Psoas muscle (tissue), 8 donors: ENCODE data around the gene ANAPC1. TPM values are rescaled to one million over a fixed set of nuclear protein-coding genes. Genes with fewer than 3 reads are reported as not detected.
"Not testable (repeated sequence)": the region's sequence is repeated elsewhere in the genome, so short reads cannot be mapped to it uniquely, and the experiment has no call there.

Experiments
- ATAC-seq, 4 donors: fragments of 200-7000 bp; cut with Tn5 transposase; one replicate each; pipeline ENCODE4 v1.9.1; 2020; ENCODE audit warnings: moderate library complexity in 3 of 4, mild to moderate bottlenecking in 2 of 4
- DNase-seq, 2 donors: peaks; one replicate each; pipeline ENCODE4 v3.0.0-alpha.2; 2020
- H3K27ac ChIP-seq: fragments of 200-600 bp; one replicate; pipeline ENCODE4 v1.8.0; 2022
- H3K27me3 ChIP-seq, 3 donors: fragments of 200-600 bp in 1 of 3; one replicate each; pipeline versions ENCODE4 v1.6.1 to v1.8.0; 2013 to 2022; ENCODE audit warnings: low read length in 2 of 3, mild to moderate bottlenecking in 2 of 3, moderate library complexity in 1 of 3; ENCODE audit not compliant: insufficient read depth in 3 of 3
- H3K36me3 ChIP-seq, 2 donors: fragments of 200-600 bp in 1 of 2; one replicate each; pipeline versions ENCODE4 v1.6.1 to v1.8.0; 2013 to 2022; ENCODE audit warnings: low read depth in 1 of 2, mild to moderate bottlenecking in 1 of 2, moderate library complexity in 1 of 2; ENCODE audit not compliant: insufficient read depth in 1 of 2
- H3K4me1 ChIP-seq: fragments of 200-600 bp; one replicate; pipeline ENCODE4 v1.8.0; 2022
- H3K4me3 ChIP-seq: fragments of 200-600 bp; one replicate; pipeline ENCODE4 v1.8.0; 2022; ENCODE audit warnings: mild to moderate bottlenecking
- H3K9me3 ChIP-seq: fragments of 200-600 bp; one replicate; pipeline ENCODE4 v1.8.0; 2022
- WGBS, 3 donors: extraction: QIAGEN DNeasy Blood & Tissue Kit; methylation state at CpG; one replicate each; pipeline versions ENCODE4 v1.1.6 to v1.1.7; 2013; 5-methylcytosine and 5-hydroxymethylcytosine counted together
- intact Hi-C, 2 donors: fragments of 100-400 bp; cut with DNase I; formaldehyde crosslinking; loops; one replicate each; pipeline versions ENCODE4 v1.11.0 to v1.14.2; 2022
- polyA plus RNA-seq, 3 donors: library from polyadenylated mRNA; stranded (reverse); fragments of 200-250 nt; gene quantifications; one replicate each; pipeline ENCODE4 v1.2.3, GENCODE V29; 2013
- total RNA-seq, 4 donors: library from RNA; stranded (reverse); fragmentation: NEBNext Ultra II Directional in 2 of 4; extraction: Animal tissue kit (Norgen Biotek cat#: 25700) in 2 of 4; gene quantifications; one replicate each; pipeline versions ENCODE4 v1.2.1 to v1.2.4, GENCODE V29; 2021 to 2023
- TF ChIP-seq, protein P1 (sequence below): fragments of 200-600 bp; IDR thresholded peaks from one replicate; pipeline ENCODE4 v1.8.0; 2022; ENCODE audit warnings: antibody characterized with exemption
- donor health status: healthy with polysubstance abuse.
- donor health status: DM: no; HTN: no; CAD: no; lungs with moderate emphysema.
- donor health status: Bipolar disorder and iron deficiency.
- donor health status: healthy.
- donor health status: DM: yes; HTN: yes; CAD: no.
- donor health status: DM: no; HTN: no; CAD: no.
- donor health status: DM: no; HTN: no; CAD: no.
- donor health status: DM: yes; HTN: yes; CAD: no.

ANAPC1 gene
- total and polyA plus RNA-seq, 7 donors, result 3.9 to 23.9 (median 16.3) TPM

DNA sequence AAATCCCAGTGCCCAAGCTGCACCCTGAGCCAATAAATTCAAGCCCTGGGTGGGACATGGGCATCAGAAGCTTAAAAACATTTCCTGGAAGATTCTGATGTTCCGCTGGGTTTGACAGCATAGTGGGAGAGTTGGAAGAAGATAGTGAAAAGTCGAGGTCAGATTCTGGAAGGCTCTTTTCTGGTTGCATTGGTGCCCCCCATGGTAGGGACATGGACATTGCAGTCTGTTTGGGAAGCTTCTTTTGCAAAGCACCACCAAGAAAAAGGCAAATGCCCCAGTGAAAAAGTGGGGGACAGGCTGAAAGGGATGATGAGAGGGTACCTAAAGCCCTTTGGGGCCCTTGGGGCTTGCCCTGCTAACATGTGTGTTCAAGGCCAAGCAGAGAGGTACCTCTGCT is 35.4 kb upstream of the ANAPC1 start:
- DNase-seq, result no peak
- H3K9me3 ChIP-seq, result no peaks in the 10 kb centered on the region
- H3K4me1 ChIP-seq, result no peaks in the 10 kb centered on the region
- intact Hi-C loops, result no loop called here
- no peaks in the 10 kb centered on the region for H3K27me3 ChIP-seq
- 47 to 52% (median 49%) methylated on average over 2 of the region's 2 CpGs for WGBS, 3 donors
- ATAC-seq, result no peak
- no peak overlapping the region for H3K27ac ChIP-seq
- no peaks in the 10 kb centered on the region for H3K36me3 ChIP-seq
- H3K4me3 ChIP-seq, result no peak overlapping the region
- TF ChIP-seq, protein P1, sequence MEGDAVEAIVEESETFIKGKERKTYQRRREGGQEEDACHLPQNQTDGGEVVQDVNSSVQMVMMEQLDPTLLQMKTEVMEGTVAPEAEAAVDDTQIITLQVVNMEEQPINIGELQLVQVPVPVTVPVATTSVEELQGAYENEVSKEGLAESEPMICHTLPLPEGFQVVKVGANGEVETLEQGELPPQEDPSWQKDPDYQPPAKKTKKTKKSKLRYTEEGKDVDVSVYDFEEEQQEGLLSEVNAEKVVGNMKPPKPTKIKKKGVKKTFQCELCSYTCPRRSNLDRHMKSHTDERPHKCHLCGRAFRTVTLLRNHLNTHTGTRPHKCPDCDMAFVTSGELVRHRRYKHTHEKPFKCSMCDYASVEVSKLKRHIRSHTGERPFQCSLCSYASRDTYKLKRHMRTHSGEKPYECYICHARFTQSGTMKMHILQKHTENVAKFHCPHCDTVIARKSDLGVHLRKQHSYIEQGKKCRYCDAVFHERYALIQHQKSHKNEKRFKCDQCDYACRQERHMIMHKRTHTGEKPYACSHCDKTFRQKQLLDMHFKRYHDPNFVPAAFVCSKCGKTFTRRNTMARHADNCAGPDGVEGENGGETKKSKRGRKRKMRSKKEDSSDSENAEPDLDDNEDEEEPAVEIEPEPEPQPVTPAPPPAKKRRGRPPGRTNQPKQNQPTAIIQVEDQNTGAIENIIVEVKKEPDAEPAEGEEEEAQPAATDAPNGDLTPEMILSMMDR, result no peak

DNA sequence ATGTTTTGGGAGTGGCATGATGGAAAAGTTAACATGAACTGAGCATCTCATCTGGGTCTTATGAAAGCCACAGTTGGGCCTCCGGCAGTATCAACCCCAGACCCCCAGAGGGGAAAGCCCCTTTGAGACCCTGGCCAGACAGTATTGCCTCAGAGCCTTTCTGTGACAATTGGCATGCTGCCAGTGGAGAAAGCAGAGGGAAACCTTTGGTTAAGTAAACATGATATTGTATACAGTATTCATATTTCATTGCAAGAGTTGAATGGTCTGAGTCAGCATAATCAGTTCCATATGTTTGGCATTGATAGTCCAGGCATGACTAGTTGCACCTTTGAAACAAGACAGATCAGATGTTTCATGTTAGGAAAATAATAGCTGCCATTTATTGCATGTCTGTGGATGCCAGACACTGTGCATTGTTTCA is 34.4 kb upstream of the ANAPC1 start:
- intact Hi-C loops, result no loop called here
- DNase-seq, result no peak

DNA sequence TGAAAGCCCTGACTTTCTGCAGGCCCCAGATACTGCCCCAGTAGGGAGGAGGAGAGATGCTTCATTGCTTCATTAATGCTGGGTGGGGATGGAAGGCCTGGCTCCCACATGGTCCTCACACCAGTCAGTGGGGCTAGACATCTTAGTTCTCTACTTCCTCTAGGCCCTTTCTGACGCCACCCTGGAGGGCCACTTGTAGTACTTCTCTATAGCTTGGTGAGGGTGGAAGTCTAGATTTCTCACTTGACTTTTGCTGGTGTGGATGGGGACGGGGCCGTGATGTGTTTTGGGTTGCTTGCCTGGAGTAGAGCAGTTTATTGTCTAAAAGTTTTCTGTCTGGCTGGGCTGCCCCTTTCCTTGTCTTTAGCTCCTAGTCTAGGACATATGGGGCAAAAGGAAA is 33.1 kb upstream of the ANAPC1 start:
- Histone ChIP-seq H3K27me3 (no peaks in the 10 kb centered on the region), H3K9me3 (no peaks in the 10 kb centered on the region), H3K27ac (no peak overlapping the region), H3K36me3 (no peaks in the 10 kb centered on the region), H3K4me1 (no peaks in the 10 kb centered on the region), H3K4me3 (no peak overlapping the region)
- TF ChIP-seq, protein P1, result no peak
- ATAC-seq (no peak), DNase-seq (no peak)
- intact Hi-C loops, result no loop called here
- 75 to 83% (median 82%) methylated on average over 3 of the region's 3 CpGs for WGBS, 3 donors

More for the DNA sequence above, 34.4 kb upstream of the ANAPC1 start:
- no peak overlapping the region for H3K4me3 ChIP-seq
- ATAC-seq, result no peak
- no peaks in the 10 kb centered on the region for H3K27me3 ChIP-seq
- no peaks in the 10 kb centered on the region for H3K36me3 ChIP-seq
- TF ChIP-seq, protein P1, result no peak
- no peak overlapping the region for H3K27ac ChIP-seq
- H3K9me3 ChIP-seq, result no peaks in the 10 kb centered on the region
- WGBS, 3 donors, result 61 to 73% (median 63%) methylated on average over 1 of the region's 1 CpG
- H3K4me1 ChIP-seq, result no peaks in the 10 kb centered on the region

DNA sequence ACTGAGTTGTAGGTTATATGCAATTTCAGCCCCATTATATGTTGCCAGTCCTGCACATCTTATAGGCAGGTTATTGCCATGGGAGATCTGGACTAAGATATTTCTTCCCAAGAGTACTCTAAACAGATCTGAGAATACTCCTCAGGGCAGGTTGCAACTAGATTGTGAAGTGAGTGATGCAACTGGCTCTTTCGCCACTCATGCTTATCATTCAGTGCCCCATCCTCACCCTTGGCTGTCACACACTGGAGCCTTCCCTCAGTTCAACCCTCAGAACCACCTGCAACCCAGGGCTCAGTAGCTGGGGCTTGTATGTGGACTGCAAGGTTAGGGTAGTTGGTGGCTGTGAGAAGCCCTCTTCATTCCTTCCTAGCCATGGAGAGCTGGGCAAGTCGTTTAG is 28.6 kb upstream of the ANAPC1 start:
- Histone ChIP-seq H3K27ac (no peak overlapping the region), H3K36me3 (no peaks in the 10 kb centered on the region), H3K27me3 (no peaks in the 10 kb centered on the region), H3K4me3 (no peak overlapping the region), H3K9me3 (no peaks in the 10 kb centered on the region), H3K4me1 (no peaks in the 10 kb centered on the region)
- TF ChIP-seq, protein P1, result no peak
- ATAC-seq (no peak), DNase-seq (no peak)
- 73 to 82% (median 76%) methylated on average over 2 of the region's 2 CpGs for WGBS, 3 donors
- intact Hi-C loops, result no loop called here

DNA sequence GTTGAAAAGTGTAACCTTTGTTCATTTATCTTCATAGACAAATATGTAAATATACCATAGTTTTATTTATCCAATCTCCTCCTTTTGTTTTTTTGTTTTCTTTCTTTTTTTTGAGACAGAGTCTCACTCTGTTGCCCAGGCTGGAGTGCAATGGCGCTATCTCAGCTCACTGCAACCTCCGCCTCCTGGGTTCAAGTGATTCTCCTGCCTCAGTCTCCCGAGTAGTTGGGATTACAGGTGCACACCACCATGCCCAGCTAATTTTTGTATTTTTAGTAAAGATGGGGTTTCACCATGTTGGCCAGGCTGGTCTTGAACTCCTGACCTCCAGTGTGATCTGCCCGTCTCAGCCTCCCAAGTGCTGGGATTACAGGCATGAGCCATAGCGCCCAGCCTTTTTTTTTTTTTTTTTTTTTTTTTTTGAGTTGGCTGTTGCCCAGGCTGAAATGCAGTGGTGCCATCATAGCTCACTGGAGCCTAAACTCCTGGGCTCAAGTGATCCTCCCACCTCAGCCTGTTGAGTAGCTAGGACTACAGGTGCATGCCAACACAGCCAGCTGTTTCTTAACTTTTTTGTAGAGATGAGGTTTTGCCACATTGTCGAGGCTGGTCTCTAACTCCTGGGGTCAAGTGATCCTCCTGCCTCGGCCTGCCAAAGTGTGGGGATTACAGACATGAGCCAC is 27.4 kb upstream of the ANAPC1 start:
- WGBS, 3 donors, result 80 to 91% (median 87%) methylated on average over 7 of the region's 7 CpGs
- ATAC-seq, H3K27ac ChIP-seq, DNase-seq, intact Hi-C loops, H3K27me3 ChIP-seq, H3K36me3 ChIP-seq, H3K9me3 ChIP-seq, H3K4me1 ChIP-seq, H3K4me3 ChIP-seq: not testable (repeated sequence)
